ENCODE measurements around the gene MRPS7.

Gene MRPS7

GRCh38 chr17:75315541-75316243 is 54.0 kb downstream of the MRPS7 start:
- no peak for DNase-seq
